HCT116 (cell line): ENCODE data around the gene SEC24C. TPM values are rescaled to one million over a fixed set of nuclear protein-coding genes. Genes with fewer than 3 reads are reported as not detected.

Experiments
- ATAC-seq: fragments of 200-7000 bp; cut with Tn5 transposase; 2 replicates; pipeline ENCODE4 v1.9.1; 2020; ENCODE audit warnings: mild to moderate bottlenecking, moderate library complexity
- BruUV-seq: library from RNA; stranded (reverse); fragments of 400-500 nt; replicated peaks from 2 replicates; lab custom pipeline; 2021; lab: Mats Ljungman, UMichigan
- CTCF ChIA-PET: fragments of 300-600 bp; sonication (Branson Sonifier 250); formaldehyde crosslinking; loops from one replicate; lab custom pipeline; 2021; ENCODE audit warnings: antibody characterized with exemption; lab: Charles Lee
- POLR2A ChIA-PET: fragments of 300-600, 350-600 bp; sonication (Branson Sonifier 250); formaldehyde crosslinking; loops from one replicate; lab custom pipeline; 2021; ENCODE audit warnings: antibody characterized with exemption; lab: Charles Lee
- RAD21 ChIA-PET, 2 experiments: fragments of 300-600 bp; sonication (Branson Sonifier 250); formaldehyde crosslinking; loops; one replicate each; lab custom pipeline; 2023; ENCODE audit warnings: low total read pairs in 2 of 2; ENCODE audit not compliant: uncharacterized antibody in 2 of 2, unreplicated experiment in 2 of 2, low non-redundant PET in 1 of 2; lab: Charles Lee
- DNase-seq: peaks from one replicate; pipeline ENCODE4 v3.0.0-alpha.2; 2010; ENCODE audit warnings: low read depth, low spot score
- H2AFZ ChIP-seq: fragments of 200-600 bp; shearing (Covaris generic), sonication (generic); 2 replicates; pipeline ENCODE4 v1.6.1; 2017; ENCODE audit warnings: low read depth, mixed run types, mixed read lengths, antibody characterized with exemption, low read length; ENCODE audit not compliant: poor library complexity, severe bottlenecking
- H3K27ac ChIP-seq: 2 replicates; pipeline ENCODE4 v1.5.1; 2012; ENCODE audit warnings: low read depth, low read length
- H3K27me3 ChIP-seq: fragments of 200-600 bp; sonication (generic); 2 replicates; pipeline ENCODE4 v1.6.1; 2016; ENCODE audit warnings: mixed run types, low read length, mixed read lengths; ENCODE audit not compliant: insufficient read depth
- H3K36me3 ChIP-seq, 2 experiments: fragments of 200-500 bp in 1 of 2; fragments of 200-600 bp in 1 of 2; sonication (Bioruptor generic) in 1 of 2; sonication (generic) in 1 of 2; 2 replicates each; pipeline versions ENCODE4 v1.5.1 to v1.6.1; 2014 to 2016; ENCODE audit warnings: low read length in 2 of 2, inconsistent platforms in 1 of 2, mixed read lengths in 1 of 2, mixed run types in 1 of 2; ENCODE audit not compliant: insufficient read depth in 2 of 2, control insufficient read depth in 1 of 2
- H3K4me1 ChIP-seq, 2 experiments: fragments of 200-600 bp in 1 of 2; sonication (generic) in 1 of 2; 2 replicates each; pipeline versions ENCODE4 v1.5.1 to v1.6.1; 2012 to 2017; ENCODE audit warnings: low read length in 2 of 2, inconsistent platforms in 1 of 2, mild to moderate bottlenecking in 1 of 2, mixed read lengths in 1 of 2, mixed run types in 1 of 2, moderate library complexity in 1 of 2; ENCODE audit not compliant: insufficient read depth in 2 of 2, control insufficient read depth in 1 of 2
- H3K4me2 ChIP-seq: fragments of 200-600 bp; sonication (generic); 2 replicates; pipeline ENCODE4 v1.6.1; 2017; ENCODE audit warnings: mixed run types, low read length, mixed read lengths
- H3K4me3 ChIP-seq, 2 experiments: fragments of 200-600 bp in 1 of 2; sonication (generic) in 1 of 2; replicated peaks in 1 of 2; 2 replicates each; pipeline ENCODE4 v1.5.1; 2011 to 2016; ENCODE audit warnings: low read length in 2 of 2, control low read depth in 1 of 2, low read depth in 1 of 2, mild to moderate bottlenecking in 1 of 2, mixed read lengths in 1 of 2, mixed run types in 1 of 2
- H3K79me2 ChIP-seq: fragments of 200-600 bp; sonication (generic); 2 replicates; pipeline ENCODE4 v1.6.1; 2017; ENCODE audit warnings: mild to moderate bottlenecking, mixed run types, low read length, moderate library complexity, mixed read lengths; ENCODE audit not compliant: insufficient read depth
- H3K9ac ChIP-seq: fragments of 200-600 bp; sonication (generic); 2 replicates; pipeline ENCODE4 v1.6.1; 2016; ENCODE audit warnings: low read length, mixed read lengths
- H3K9me2 ChIP-seq: fragments of 200-600 bp; sonication (generic), shearing (Covaris generic); 2 replicates; pipeline ENCODE4 v1.6.1; 2017; ENCODE audit warnings: mixed run types, mild to moderate bottlenecking, moderate library complexity; ENCODE audit not compliant: insufficient read depth
- H3K9me3 ChIP-seq, 2 experiments: fragments of 200-500 bp in 1 of 2; fragments of 200-600 bp in 1 of 2; sonication (Bioruptor generic) in 1 of 2; sonication (generic) in 1 of 2; 2 replicates each; pipeline ENCODE4 v1.6.1; 2014 to 2017; ENCODE audit warnings: low read length in 2 of 2, mixed read lengths in 2 of 2, inconsistent platforms in 1 of 2, low read depth in 1 of 2, mild to moderate bottlenecking in 1 of 2, mixed run types in 1 of 2, moderate library complexity in 1 of 2; ENCODE audit not compliant: control insufficient read depth in 1 of 2, insufficient read depth in 1 of 2
- H4K20me1 ChIP-seq: fragments of 200-600 bp; sonication (generic), shearing (Covaris generic); 2 replicates; pipeline ENCODE4 v1.6.1; 2017; ENCODE audit warnings: mixed run types, mild to moderate bottlenecking, moderate library complexity; ENCODE audit not compliant: insufficient read depth
- ATF3 ChIP-seq: IDR thresholded peaks from 2 replicates; pipeline ENCODE4 v1.6.1; 2012
- CBX3 ChIP-seq: IDR thresholded peaks from 2 replicates; pipeline ENCODE4 v1.6.1; 2012; ENCODE audit warnings: low read depth
- EGR1 ChIP-seq: IDR thresholded peaks from 2 replicates; pipeline ENCODE4 v1.6.1; 2012; ENCODE audit warnings: low read depth
- EZH2 ChIP-seq: fragments of 200-600 bp; sonication (generic); IDR thresholded peaks from 2 replicates; pipeline ENCODE4 v1.6.1; 2017; ENCODE audit warnings: antibody characterized with exemption, mixed run types
- EZH2phosphoT487 ChIP-seq: fragments of 200-600 bp; IDR thresholded peaks from 2 replicates; pipeline ENCODE4 v1.6.1; 2018; ENCODE audit warnings: antibody characterized with exemption, borderline replicate concordance
- JUND ChIP-seq: IDR thresholded peaks from 2 replicates; pipeline ENCODE4 v1.6.1; 2012
- MAX ChIP-seq: IDR thresholded peaks from 2 replicates; pipeline ENCODE4 v1.6.1; 2012
- POLR2AphosphoS5 ChIP-seq: IDR thresholded peaks from 2 replicates; pipeline ENCODE4 v1.6.1; 2011; ENCODE audit warnings: mild to moderate bottlenecking, low read depth, low read length, moderate library complexity
- RAD21 ChIP-seq: IDR thresholded peaks from 2 replicates; pipeline ENCODE4 v1.6.1; 2012; ENCODE audit warnings: low read depth, mild to moderate bottlenecking
- SIN3A ChIP-seq: IDR thresholded peaks from 2 replicates; pipeline ENCODE4 v1.6.1; 2012; ENCODE audit warnings: low read depth
- SRF ChIP-seq: IDR thresholded peaks from 2 replicates; pipeline ENCODE4 v1.6.1; 2012; ENCODE audit warnings: low read depth
- TCF7L2 ChIP-seq: IDR thresholded peaks from 2 replicates; pipeline ENCODE4 v1.7.0; 2011; ENCODE audit warnings: borderline replicate concordance, inconsistent platforms; ENCODE audit not compliant: insufficient read depth, insufficient read length; ENCODE audit errors: extremely low read depth
- ZBTB33 ChIP-seq: IDR thresholded peaks from 2 replicates; pipeline ENCODE4 v1.6.1; 2011; ENCODE audit warnings: mild to moderate bottlenecking, low read length, moderate library complexity; ENCODE audit not compliant: insufficient replicate concordance; ENCODE audit errors: extremely low read depth
- ZFX ChIP-seq: fragments of 450-650 bp; IDR thresholded peaks from 2 replicates; pipeline ENCODE4 v1.6.1; 2017
- ZNF274 ChIP-seq: fragments of 200-500 bp; sonication (Bioruptor generic); IDR thresholded peaks from 2 replicates; pipeline ENCODE4 v1.6.1; 2014; ENCODE audit warnings: mild to moderate bottlenecking, low read depth, low read length, inconsistent platforms
- intact Hi-C: fragments of 100-400 bp; cut with micrococcal nuclease; formaldehyde crosslinking; loops from 2 replicates; pipeline ENCODE4 v1.10.0; 2022
- total RNA-seq: library from RNA; stranded (reverse); gene quantifications from one replicate; pipeline ENCODE4 v1.2.1, GENCODE V29; 2021; ENCODE audit not compliant: unreplicated experiment

SEC24C gene
- total RNA-seq, 1 experiment from 2014 or later, result 60.9 TPM

- H3K4me2 ChIP-seq, result no peak overlapping the region
- H3K9me2 ChIP-seq, result no peaks in the 10 kb centered on the region
- H4K20me1 ChIP-seq, result no peaks in the 10 kb centered on the region
- BruUV-seq, result no TSS peak
- no peak for TF ChIP-seq TCF7L2
- no peak for TF ChIP-seq ZNF274
- TF ChIP-seq CBX3, result no peak
- TF ChIP-seq SIN3A, result no peak
- TF ChIP-seq ZFX, result no peak
- no peak for TF ChIP-seq EZH2
- no peak for TF ChIP-seq ATF3
- no peak for TF ChIP-seq JUND
- TF ChIP-seq EGR1, result no peak
- no peak for TF ChIP-seq POLR2AphosphoS5
- TF ChIP-seq MAX, result no peak
- DNase-seq, result no peak
- H2AFZ ChIP-seq, result no peak overlapping the region
- no peaks in the 10 kb centered on the region for H3K9me3 ChIP-seq
- CTCF ChIA-PET, result no interaction called here
- no peak for ATAC-seq
- RAD21 ChIA-PET, result no interaction called here
- no peak overlapping the region for H3K9ac ChIP-seq
- no peak overlapping the region for H3K27ac ChIP-seq
- H3K4me1 ChIP-seq, result peaks cover 3 to 10% of the 10 kb centered on the region in 2 experiments; a peak in 3 of 4 replicates
- POLR2A ChIA-PET, result no interaction called here
- H3K27me3 ChIP-seq, result no peaks in the 10 kb centered on the region
- peaks cover 17% of the 10 kb centered on the region for H3K79me2 ChIP-seq
- intact Hi-C loops, result no loop called here
- peaks cover 12 to 22% of the 10 kb centered on the region in 2 experiments; a peak in 3 of 4 replicates for H3K36me3 ChIP-seq
- no peak overlapping the region for H3K4me3 ChIP-seq
These were observed 45.5 kb downstream of the SEC24C start for GRCh38 chr10:73789659-73790055.

GRCh38 chr10:73790886-73791625, 46.9 kb downstream of the SEC24C start:
- no peaks in the 10 kb centered on the region for H4K20me1 ChIP-seq
- no peak overlapping the region for H2AFZ ChIP-seq
- no peak overlapping the region for H3K4me3 ChIP-seq
- BruUV-seq, result no TSS peak
- ChIA-PET CTCF (no interaction called here), RAD21 (no interaction called here), POLR2A (no interaction called here)
- peaks cover 0 to 6% of the 10 kb centered on the region in 2 experiments; a peak in 2 of 4 replicates for H3K4me1 ChIP-seq
- no peaks in the 10 kb centered on the region for H3K9me2 ChIP-seq
- H3K79me2 ChIP-seq, result peaks cover 12% of the 10 kb centered on the region
- intact Hi-C loops, result no loop called here
- DNase-seq (no peak), ATAC-seq (no peak)
- H3K9me3 ChIP-seq, result no peaks in the 10 kb centered on the region
- H3K4me2 ChIP-seq, result no peak overlapping the region
- no peaks in the 10 kb centered on the region for H3K27me3 ChIP-seq
- no peak overlapping the region for H3K27ac ChIP-seq
- H3K9ac ChIP-seq, result no peak overlapping the region
- TF ChIP-seq RAD21 (no peak), ZBTB33 (no peak), ZFX (no peak), EZH2phosphoT487 (no peak), EZH2 (no peak), EGR1 (no peak), SRF (no peak)
- H3K36me3 ChIP-seq, result peaks cover 14 to 26% of the 10 kb centered on the region in 2 experiments
